ENCODE results near the gene PRDX5. TPM values are rescaled to one million over a fixed set of nuclear protein-coding genes. Genes with fewer than 3 reads are reported as not detected.

Gene PRDX5
- total RNA-seq, 1 experiment from 2014 or later = 381 TPM

DNA sequence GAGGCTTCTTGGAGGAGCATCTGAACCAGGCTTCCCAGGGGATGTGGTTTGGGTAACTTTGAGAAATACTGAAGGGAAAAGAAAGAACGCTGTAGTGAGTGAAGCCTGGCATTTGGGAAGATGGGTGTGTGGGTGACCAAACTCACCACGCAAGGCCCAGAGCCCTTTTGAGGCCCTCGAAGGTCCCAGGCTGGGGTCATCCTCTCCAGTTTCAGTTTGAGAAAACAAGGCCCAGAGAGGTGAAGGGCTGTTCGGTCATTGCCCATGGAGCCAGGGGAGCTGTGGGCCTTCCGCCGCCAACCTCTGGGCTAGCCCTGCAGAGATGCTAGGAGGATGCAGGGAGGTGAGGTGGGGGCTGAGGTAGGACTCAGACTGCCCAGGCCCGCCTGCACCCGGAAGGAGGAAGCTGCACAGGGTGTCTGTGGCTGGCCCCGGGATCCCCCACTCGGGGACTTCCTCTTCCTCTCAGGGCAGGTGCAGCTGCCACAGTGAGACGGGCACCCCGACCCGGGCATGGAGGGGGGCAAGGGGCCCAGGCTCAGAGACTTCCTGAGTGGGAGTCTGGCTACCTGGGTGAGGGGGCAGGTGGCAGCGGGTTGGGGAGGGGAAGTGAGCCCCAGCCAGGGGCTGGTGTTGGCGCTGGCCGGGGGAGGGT lies 22.0 kb downstream of the PRDX5 start, which contains the start of gene CCDC88B:
TSS of gene CCDC88B (plus strand) at position 451 of the 655 bp plus-strand sequence. CDS start at position 514, 63 bp downstream.
- Histone ChIP-seq H3K4me3 (no peak within 1 kb of the TSS), H3K9me3 (ENCODE audit: insufficient read depth, low read depth) (no peaks in the 10 kb centered on the region), H3K4me1 (replicated peaks; ENCODE audit: insufficient read depth) (peaks cover 28% of the 10 kb centered on the region), H2AFZ (no peak within 1 kb of the TSS), H3F3A (ENCODE audit: insufficient read depth, low read depth) (peaks cover 20% of the 10 kb centered on the region), H3K36me3 (ENCODE audit: low read depth) (no peaks in the 10 kb centered on the region), H3K27me3 (ENCODE audit: insufficient read depth, low read depth) (no peaks in the 10 kb centered on the region), H3K9me2 (ENCODE audit: insufficient read depth) (no peaks in the 10 kb centered on the region), H3K27ac (no peak within 1 kb of the TSS), H4K20me1 (ENCODE audit: insufficient read depth) (no peaks in the 10 kb centered on the region), H3K4me2 (no peak within 1 kb of the TSS), H3K79me2 (ENCODE audit: low read depth) (no peaks in the 10 kb centered on the region)
- no TSS peak for BruUV-seq (replicated peaks)
- intact Hi-C loops (cut with micrococcal nuclease; ENCODE audit: unreplicated experiment) = no loop called here
- ChIA-PET POLR2A (ENCODE audit: unreplicated experiment) (no interaction called here), CTCF (no interaction called here)
- no peak for DNase-seq
- TF ChIP-seq EZH2 (IDR thresholded peaks at IDR 0.05; ENCODE audit: low read depth) (no peak), CTCF (conservative IDR thresholded peaks at IDR 0.05) (no peak)

DNA sequence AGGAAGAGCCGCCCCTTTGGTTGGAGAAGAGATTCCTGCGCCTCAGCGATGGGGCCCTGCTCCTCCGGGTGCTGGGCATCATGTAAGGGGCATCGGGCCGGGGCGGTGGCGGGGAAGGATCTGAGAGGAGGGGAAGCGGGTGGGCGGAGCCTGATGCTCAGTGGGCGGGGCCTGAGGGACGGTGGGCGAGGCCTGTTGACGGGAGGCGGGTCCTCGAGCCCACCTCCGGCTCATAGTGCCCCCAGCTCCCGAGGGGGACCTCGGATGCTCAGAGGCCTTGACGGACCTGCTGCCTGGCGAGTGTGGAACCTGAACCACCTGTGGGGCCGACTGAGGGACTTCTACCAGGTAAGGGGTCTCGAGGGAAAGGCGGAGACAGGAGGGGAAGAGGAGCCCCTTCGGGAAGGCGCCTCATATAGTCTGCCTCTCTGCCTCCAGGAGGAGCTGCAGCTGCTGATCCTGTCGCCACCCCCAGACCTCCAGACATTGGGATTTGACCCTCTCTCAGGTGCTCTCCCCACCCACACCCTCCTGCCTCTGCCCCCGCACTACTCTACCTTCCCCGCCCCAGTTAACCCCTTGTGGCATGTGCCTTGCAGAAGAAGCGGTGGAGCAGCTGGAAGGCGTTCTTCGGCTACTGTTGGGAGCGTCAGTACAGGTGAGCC lies 22.9 kb downstream of the PRDX5 start:
- Histone ChIP-seq H3F3A (ENCODE audit: insufficient read depth, low read depth) (peaks cover 17% of the 10 kb centered on the region; the same call in 1 of the 2 replicates), H3K27me3 (ENCODE audit: insufficient read depth, low read depth) (no peaks in the 10 kb centered on the region), H3K4me3 (no peak overlapping the region), H3K27ac (no peak overlapping the region), H3K79me2 (ENCODE audit: low read depth) (no peaks in the 10 kb centered on the region), H3K36me3 (ENCODE audit: low read depth) (no peaks in the 10 kb centered on the region), H3K9me2 (ENCODE audit: insufficient read depth) (no peaks in the 10 kb centered on the region), H3K4me1 (replicated peaks; ENCODE audit: insufficient read depth) (peaks cover 21% of the 10 kb centered on the region), H2AFZ (no peak overlapping the region), H4K20me1 (ENCODE audit: insufficient read depth) (no peaks in the 10 kb centered on the region), H3K9me3 (ENCODE audit: insufficient read depth, low read depth) (no peaks in the 10 kb centered on the region), H3K4me2 (no peak overlapping the region)
- ChIA-PET CTCF (interaction anchor here (0.6 to 2.2 kb wide), 2 partner anchors 13 to 15 kb away, joined by 3 to 36 read pairs; no protein-coding TSS in a partner anchor), POLR2A (ENCODE audit: unreplicated experiment) (no interaction called here)
- no TSS peak for BruUV-seq (replicated peaks)
- DNase-seq = no peak
- TF ChIP-seq CTCF (conservative IDR thresholded peaks at IDR 0.05) = no peak
- TF ChIP-seq EZH2 (IDR thresholded peaks at IDR 0.05; ENCODE audit: low read depth) = no peak
- intact Hi-C loops (cut with micrococcal nuclease; ENCODE audit: unreplicated experiment) = no loop called here

DNA sequence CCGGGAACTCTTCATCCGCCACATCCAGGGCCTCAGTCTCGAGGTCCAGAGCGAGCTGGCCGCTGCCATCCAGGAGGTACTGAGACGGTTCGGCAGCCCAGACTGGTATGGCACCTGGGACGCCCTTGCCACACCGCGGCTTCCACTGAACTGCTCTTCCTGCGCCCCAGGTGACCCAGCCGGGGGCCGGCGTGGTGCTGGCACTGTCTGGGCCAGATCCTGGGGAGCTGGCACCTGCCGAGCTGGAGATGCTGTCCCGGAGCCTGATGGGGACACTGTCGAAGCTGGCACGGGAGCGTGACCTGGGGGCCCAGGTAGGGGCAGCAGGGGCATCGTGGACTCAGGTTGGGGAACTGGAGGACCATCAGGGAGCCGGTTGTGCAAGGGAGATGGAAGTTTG lies 23.5 kb downstream of the PRDX5 start:
- no peaks in the 10 kb centered on the region for H3K79me2 ChIP-seq (ENCODE audit: low read depth)
- TF ChIP-seq EZH2 (IDR thresholded peaks at IDR 0.05; ENCODE audit: low read depth) (no peak), CTCF (conservative IDR thresholded peaks at IDR 0.05) (no peak)
- POLR2A ChIA-PET (ENCODE audit: unreplicated experiment) = no interaction called here
- no peaks in the 10 kb centered on the region for H3K9me3 ChIP-seq (ENCODE audit: insufficient read depth, low read depth)
- BruUV-seq (replicated peaks) = no TSS peak
- intact Hi-C loops (cut with micrococcal nuclease; ENCODE audit: unreplicated experiment) = no loop called here
- H2AFZ ChIP-seq = no peak overlapping the region
- no peak overlapping the region for H3K4me2 ChIP-seq
- no peaks in the 10 kb centered on the region for H3K27me3 ChIP-seq (ENCODE audit: insufficient read depth, low read depth)
- peaks cover 12% of the 10 kb centered on the region; the same call in 1 of the 2 replicates for H3F3A ChIP-seq (ENCODE audit: insufficient read depth, low read depth)
- H3K4me3 ChIP-seq = no peak overlapping the region
- H3K9me2 ChIP-seq (ENCODE audit: insufficient read depth) = no peaks in the 10 kb centered on the region
- H4K20me1 ChIP-seq (ENCODE audit: insufficient read depth) = no peaks in the 10 kb centered on the region
- peaks cover 15% of the 10 kb centered on the region for H3K4me1 ChIP-seq (replicated peaks; ENCODE audit: insufficient read depth)
- CTCF ChIA-PET = interaction anchor here (0.6 to 2.2 kb wide), 3 partner anchors 9 to 15 kb away, joined by 3 to 36 read pairs (median 8); no protein-coding TSS in a partner anchor
- H3K27ac ChIP-seq = no peak overlapping the region
- no peak for DNase-seq
- no peaks in the 10 kb centered on the region for H3K36me3 ChIP-seq (ENCODE audit: low read depth)

Data from PC-9 (cell line).